ENCODE data around the gene ZIC4.

- TF ChIP-seq JUND (IDR thresholded peaks at IDR 0.05; ENCODE audit: low read length) (no peak), RNF2 (IDR thresholded peaks at IDR 0.05; ENCODE audit: borderline replicate concordance, low read depth, low read length, missing control alignments, poor library complexity, severe bottlenecking) (no peak), CTCF (IDR thresholded peaks at IDR 0.05; ENCODE audit: control extremely low read depth in 1 of 3, insufficient read depth in 1 of 3, low read depth in 1 of 3, low read length in 3 of 3) (no peak)
These were observed 11.4 kb upstream of the ZIC4 start for GRCh38 chr3:147417551-147418295.

Measured in H1 (cell line).